GM19468 (cell line): ENCODE measurements around the gene C9orf43.
"Not testable (repeated sequence)": the region's sequence is repeated elsewhere in the genome, so short reads cannot be mapped to it uniquely, and the experiment has no call there.

Experiments
- ATAC-seq: cut with Tn5 transposase; IDR thresholded peaks from one replicate; pipeline ENCODE4 v1.9.1; 2021; ENCODE audit warnings: mild to moderate bottlenecking, moderate library complexity, moderate number of reproducible peaks; ENCODE audit not compliant: unreplicated experiment; ENCODE audit errors: extremely low read depth

Gene C9orf43, protein sequence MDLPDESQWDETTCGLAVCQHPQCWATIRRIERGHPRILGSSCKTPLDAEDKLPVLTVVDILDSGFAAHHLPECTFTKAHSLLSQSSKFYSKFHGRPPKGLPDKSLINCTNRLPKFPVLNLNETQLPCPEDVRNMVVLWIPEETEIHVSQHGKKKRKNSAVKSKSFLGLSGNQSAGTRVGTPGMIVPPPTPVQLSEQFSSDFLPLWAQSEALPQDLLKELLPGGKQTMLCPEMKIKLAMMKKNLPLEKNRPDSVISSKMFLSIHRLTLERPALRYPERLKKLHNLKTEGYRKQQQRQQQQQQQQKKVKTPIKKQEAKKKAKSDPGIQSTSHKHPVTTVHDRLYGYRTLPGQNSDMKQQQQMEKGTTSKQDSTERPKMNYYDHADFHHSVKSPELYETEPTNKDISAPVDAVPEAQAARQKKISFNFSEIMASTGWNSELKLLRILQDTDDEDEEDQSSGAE

GRCh38 chr9:113410207-113410864 is at the start of gene C9orf43, which contains the start of gene POLE3:
Gene C9orf43, plus strand, starts transcription at chr9:113410747. Its CDS starts 2,747 bp downstream, at chr9:113413494.
Gene POLE3, minus strand, starts transcription at chr9:113410675. Its CDS starts 382 bp downstream, at chr9:113410293.
- peak; percentile 74 for ATAC-seq

DNA sequence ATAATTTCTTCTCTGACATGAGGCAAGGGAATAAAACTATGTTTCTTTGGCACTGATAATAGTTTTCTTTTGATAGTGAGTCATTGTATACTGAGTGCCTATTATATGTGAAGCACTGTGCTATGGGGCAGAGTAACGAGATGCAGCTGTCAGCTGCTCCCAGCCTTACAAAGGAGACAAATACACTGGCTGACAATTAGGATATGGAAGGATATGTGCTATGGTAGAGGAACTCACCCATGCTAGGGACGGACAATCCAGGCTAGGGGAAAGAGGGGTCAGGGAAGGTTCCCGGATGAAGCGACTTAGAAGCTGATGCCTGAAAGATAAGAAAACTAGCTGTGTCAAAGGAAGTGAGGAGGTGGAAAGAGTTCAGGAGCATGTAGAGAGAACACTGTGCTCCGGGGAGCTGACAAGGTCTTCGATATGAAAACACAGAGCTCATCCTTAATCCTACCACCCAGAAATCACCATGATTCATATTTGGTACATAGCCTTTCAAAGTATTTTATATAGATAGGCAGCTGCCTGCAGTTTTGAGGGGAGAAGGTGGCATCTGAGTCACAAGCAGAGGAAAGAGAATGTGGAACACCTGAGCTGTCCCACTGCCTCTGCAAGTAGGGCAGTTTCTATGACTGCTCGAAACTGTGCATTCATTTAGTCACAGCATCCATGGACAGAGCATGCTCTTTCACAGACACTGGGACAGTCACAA is 49.1 kb upstream of the C9orf43 start:
- ATAC-seq, result no peak

GRCh38 chr9:113363336-113363735 is 47.2 kb upstream of the C9orf43 start:
- ATAC-seq, result no peak

- no peak for ATAC-seq
Measured at GRCh38 chr9:113364951-113365350, 45.6 kb upstream of the C9orf43 start.

DNA sequence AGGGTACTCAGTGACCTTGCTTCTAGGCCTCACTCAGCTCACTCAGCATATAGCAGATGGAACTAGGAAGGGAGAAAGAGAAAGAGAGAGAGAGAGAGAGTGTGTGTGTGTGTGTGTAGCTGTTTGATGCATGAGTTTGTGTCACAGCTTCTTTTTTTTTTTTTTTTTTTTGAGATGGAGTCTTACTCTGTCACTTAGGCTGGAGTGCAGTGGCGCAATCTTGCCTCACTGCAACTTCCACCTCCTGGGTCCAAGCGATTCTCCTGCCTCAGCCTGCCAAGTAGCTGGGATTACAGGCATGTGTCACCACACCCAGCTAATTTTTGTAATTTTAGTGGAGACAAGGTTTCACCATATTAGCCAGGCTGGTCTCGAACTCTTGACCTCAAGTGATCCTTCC is 44.9 kb upstream of the C9orf43 start:
- ATAC-seq, result not testable (repeated sequence)

- no peak for ATAC-seq
Measured at GRCh38 chr9:113368348-113368981, 42.1 kb upstream of the C9orf43 start.

GRCh38 chr9:113368982-113369854 is 41.3 kb upstream of the C9orf43 start:
- ATAC-seq, result no peak

DNA sequence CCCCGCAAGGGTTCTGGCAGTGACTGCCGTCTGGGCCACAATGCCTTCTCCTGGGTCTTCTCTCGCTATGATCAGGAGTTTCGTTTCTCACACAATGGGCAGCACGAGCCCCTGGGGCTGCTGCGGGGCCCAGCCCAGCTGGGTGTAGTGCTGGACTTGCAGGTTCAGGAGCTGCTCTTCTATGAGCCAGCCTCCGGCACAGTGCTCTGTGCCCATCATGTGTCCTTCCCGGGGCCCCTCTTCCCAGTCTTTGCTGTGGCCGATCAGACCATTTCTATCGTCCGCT is 40.7 kb upstream of the C9orf43 start:
- no peak for ATAC-seq

GRCh38 chr9:113370806-113371325 is 39.7 kb upstream of the C9orf43 start:
- no peak for ATAC-seq

DNA sequence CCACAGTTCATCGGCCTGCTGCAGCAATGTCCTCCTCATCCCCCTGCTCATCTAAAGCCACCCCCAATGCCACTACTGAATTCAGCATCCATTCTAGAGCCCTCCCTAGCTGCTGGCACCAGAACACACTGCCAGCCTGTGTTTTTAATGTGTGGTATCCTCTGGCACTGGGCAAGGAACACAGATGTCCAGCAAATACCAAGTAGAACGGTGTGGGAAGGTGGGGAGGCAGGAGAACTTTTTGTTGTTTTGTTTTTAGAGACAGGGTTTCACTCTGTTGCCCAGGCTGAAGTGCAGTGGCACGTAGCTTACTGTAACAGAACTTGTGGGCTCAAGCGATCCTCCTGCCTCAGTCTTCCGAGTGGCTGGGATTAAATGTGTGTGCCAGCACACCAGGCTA is 38.5 kb upstream of the C9orf43 start:
- no peak for ATAC-seq

GRCh38 chr9:113373256-113373655 is 37.3 kb upstream of the C9orf43 start:
- no peak for ATAC-seq

GRCh38 chr9:113373676-113374392 is 36.7 kb upstream of the C9orf43 start:
- no peak for ATAC-seq

DNA sequence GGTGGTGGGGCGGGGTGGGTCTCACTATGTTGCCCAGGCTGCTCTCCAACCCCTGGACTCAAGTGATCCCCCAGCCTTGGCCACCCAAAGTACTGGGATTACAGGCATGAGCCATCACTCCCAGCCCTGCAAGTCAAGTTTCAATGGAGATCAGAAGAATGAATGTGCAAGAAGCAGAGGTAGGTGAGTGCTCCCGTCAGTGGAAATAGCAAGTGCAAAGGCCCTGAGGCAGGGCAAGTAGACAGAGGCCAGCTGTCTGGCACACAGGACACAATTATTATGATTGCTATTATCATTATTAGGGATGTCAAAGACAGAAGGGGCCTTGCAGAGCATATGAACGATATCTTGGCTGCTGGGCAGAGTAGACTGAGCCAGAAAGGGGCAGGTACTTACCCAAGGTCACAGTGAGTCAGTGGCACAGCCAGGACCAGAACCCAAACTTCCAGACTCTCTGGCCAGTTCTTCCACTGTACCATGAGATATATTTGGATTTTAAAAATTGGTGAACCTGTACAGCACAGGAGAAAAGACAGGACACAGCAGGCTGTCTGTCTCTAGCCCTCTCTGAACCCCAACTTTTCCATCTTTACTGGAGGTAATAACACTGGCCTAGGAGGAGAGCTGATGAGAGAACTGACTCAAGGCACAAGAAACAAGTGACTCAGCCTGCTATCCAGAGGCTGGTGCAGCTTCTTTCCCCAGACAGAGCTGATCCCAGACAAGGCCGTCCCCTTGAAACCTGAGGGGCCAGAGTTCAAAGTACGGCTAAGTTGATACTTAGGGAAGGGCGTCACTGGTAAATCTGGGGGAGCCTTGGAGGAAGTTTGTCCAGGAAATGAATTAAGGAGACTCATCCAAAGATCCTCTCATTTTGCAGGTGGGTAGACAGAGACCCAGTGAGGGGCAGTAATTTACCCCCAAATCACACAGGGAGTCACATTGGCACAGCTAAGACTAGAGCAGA is 35.2 kb upstream of the C9orf43 start:
- no peak for ATAC-seq

GRCh38 chr9:113376634-113377567 is 33.6 kb upstream of the C9orf43 start, which contains the start of gene HDHD3:
Gene HDHD3, minus strand, starts transcription at chr9:113376986. Its CDS starts 2,632 bp downstream, at chr9:113374354.
- peak; percentile 51 for ATAC-seq

DNA sequence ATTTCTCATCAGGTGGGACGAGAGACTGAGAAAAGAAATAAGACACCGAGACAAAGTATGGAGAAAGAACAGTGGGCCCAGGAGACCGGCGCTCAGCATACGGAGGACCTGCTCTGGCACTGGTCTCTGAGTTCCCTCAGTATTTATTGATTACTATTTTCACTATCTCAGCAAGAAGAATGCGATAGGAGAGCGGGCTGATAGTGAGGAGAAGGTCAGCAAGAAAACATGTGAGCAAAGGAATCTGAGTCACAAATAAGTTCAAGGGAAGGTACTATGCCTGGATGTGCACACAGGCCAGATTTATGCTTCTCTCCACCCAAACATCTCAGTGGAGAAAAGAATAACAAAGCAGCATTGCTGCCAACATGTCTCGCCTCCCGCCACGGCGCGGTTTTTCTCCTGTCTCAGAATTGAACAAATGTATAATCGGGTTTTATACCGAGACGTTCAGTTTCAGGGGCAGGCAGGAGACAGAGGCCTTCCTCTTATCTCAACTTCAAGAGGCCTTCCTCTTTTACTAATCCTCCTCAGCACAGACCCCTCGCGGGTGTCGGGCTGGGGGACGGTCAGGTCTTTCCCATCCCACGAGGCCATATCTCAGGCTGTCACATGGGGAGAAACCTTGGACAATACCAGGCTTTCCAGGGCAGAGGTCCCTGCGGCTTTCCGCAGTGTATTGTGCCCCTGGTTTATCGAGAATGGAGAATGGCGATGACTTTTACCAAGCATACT is 31.3 kb upstream of the C9orf43 start:
- ATAC-seq, result not testable (repeated sequence)

GRCh38 chr9:113379829-113380210 is 30.7 kb upstream of the C9orf43 start:
- not testable (repeated sequence) for ATAC-seq
